Neural cell (in vitro differentiated cells): ENCODE results near the gene ANKRD65. TPM values are rescaled to one million over a fixed set of nuclear protein-coding genes. Genes with fewer than 3 reads are reported as not detected.

ENCODE experiments used
- H2AFZ ChIP-seq: fragments of 200-600, 300-800 bp; sonication (generic), shearing (Covaris generic); 2 replicates; pipeline ENCODE4 v1.6.0; 2014; ENCODE audit warnings: low read depth, mild to moderate bottlenecking, antibody characterized with exemption, low read length, moderate library complexity
- H3F3A ChIP-seq: fragments of 200-600 bp; shearing (Covaris generic); 2 replicates; pipeline ENCODE4 v1.6.1; 2016; ENCODE audit warnings: mild to moderate bottlenecking, moderate library complexity, mixed read lengths, antibody characterized with exemption, low read length; ENCODE audit not compliant: insufficient read depth, poor library complexity, severe bottlenecking
- H3K27ac ChIP-seq: fragments of 200-600, 300-800 bp; sonication (generic), shearing (Covaris generic); 2 replicates; pipeline ENCODE4 v1.5.1; 2014; ENCODE audit warnings: mild to moderate bottlenecking, low read length, moderate library complexity
- H3K27me3 ChIP-seq: fragments of 300-800, 200-600 bp; sonication (generic), shearing (Covaris generic); 2 replicates; pipeline ENCODE4 v1.6.0; 2014; ENCODE audit warnings: mild to moderate bottlenecking, low read depth, low read length, moderate library complexity; ENCODE audit not compliant: insufficient read depth
- H3K36me3 ChIP-seq: fragments of 300-800, 200-600 bp; sonication (generic), shearing (Covaris generic); 2 replicates; pipeline ENCODE4 v1.5.1; 2014; ENCODE audit warnings: mild to moderate bottlenecking, antibody characterized with exemption, low read length, moderate library complexity; ENCODE audit not compliant: insufficient read depth
- H3K4me2 ChIP-seq: fragments of 300-800, 200-600 bp; sonication (generic), shearing (Covaris generic); 2 replicates; pipeline ENCODE4 v1.6.0; 2014; ENCODE audit warnings: mild to moderate bottlenecking, low read length
- H3K4me3 ChIP-seq: fragments of 300-800, 200-600 bp; sonication (generic), shearing (Covaris generic); 2 replicates; pipeline ENCODE4 v1.5.1; 2014; ENCODE audit warnings: mild to moderate bottlenecking, low read length, moderate library complexity
- H3K79me2 ChIP-seq: fragments of 200-600 bp; shearing (Covaris generic); replicated peaks from 2 replicates; pipeline ENCODE4 v1.6.0; 2014; ENCODE audit warnings: mild to moderate bottlenecking, low read length, moderate library complexity; ENCODE audit not compliant: insufficient read depth
- H3K9ac ChIP-seq: fragments of 300-800, 200-600 bp; sonication (generic), shearing (Covaris generic); 2 replicates; pipeline ENCODE4 v1.6.1; 2016; ENCODE audit warnings: mild to moderate bottlenecking, low read length, mixed read lengths
- H3K9me2 ChIP-seq: fragments of 200-600 bp; shearing (Covaris generic); 2 replicates; pipeline ENCODE4 v1.6.1; 2016; ENCODE audit warnings: mild to moderate bottlenecking, low read length, mixed read lengths; ENCODE audit not compliant: insufficient read depth
- H3K9me3 ChIP-seq: fragments of 200-600, 300-800 bp; sonication (generic), shearing (Covaris generic); 2 replicates; pipeline ENCODE4 v1.6.1; 2016; ENCODE audit warnings: mild to moderate bottlenecking, mixed run types, low read length, moderate library complexity, mixed read lengths
- H4K20me1 ChIP-seq: fragments of 200-600 bp; shearing (Covaris generic); 2 replicates; pipeline ENCODE4 v1.6.1; 2016; ENCODE audit warnings: mild to moderate bottlenecking, mixed run types; ENCODE audit not compliant: insufficient read depth
- CTCF ChIP-seq: fragments of 450-650 bp; IDR thresholded peaks from 2 replicates; pipeline ENCODE4 v1.5.1; 2014; ENCODE audit warnings: antibody characterized with exemption, mild to moderate bottlenecking, moderate library complexity; ENCODE audit not compliant: poor library complexity, severe bottlenecking
- EP300 ChIP-seq: fragments of 450-650 bp; conservative IDR thresholded peaks from 2 replicates; pipeline ENCODE4 v1.6.1; 2014; ENCODE audit warnings: antibody characterized with exemption, mild to moderate bottlenecking, moderate library complexity; ENCODE audit not compliant: poor library complexity, severe bottlenecking
- EZH2 ChIP-seq: fragments of 200-600, 300-800 bp; shearing (Covaris generic), sonication (generic); IDR thresholded peaks from 2 replicates; pipeline ENCODE4 v1.6.1; 2014; ENCODE audit warnings: antibody characterized with exemption, low read length, borderline replicate concordance, mild to moderate bottlenecking; ENCODE audit not compliant: insufficient read depth, poor library complexity, severe bottlenecking
- MXI1 ChIP-seq: fragments of 450-650 bp; conservative IDR thresholded peaks from 2 replicates; pipeline ENCODE4 v1.6.1; 2014; ENCODE audit warnings: antibody characterized with exemption, mild to moderate bottlenecking; ENCODE audit not compliant: poor library complexity, severe bottlenecking
- POLR2AphosphoS5 ChIP-seq: IDR thresholded peaks from 2 replicates; pipeline ENCODE4 v1.6.1; 2012
- RAD21 ChIP-seq: fragments of 450-650 bp; conservative IDR thresholded peaks from 2 replicates; pipeline ENCODE4 v1.6.1; 2014; ENCODE audit warnings: antibody characterized with exemption, mild to moderate bottlenecking, moderate library complexity
- SMC3 ChIP-seq: fragments of 450-650 bp; conservative IDR thresholded peaks from 2 replicates; pipeline ENCODE4 v1.6.1; 2014; ENCODE audit warnings: antibody characterized with exemption, mild to moderate bottlenecking, moderate library complexity; ENCODE audit not compliant: poor library complexity
- TAF1 ChIP-seq: IDR thresholded peaks from 2 replicates; pipeline ENCODE4 v1.6.1; 2012; ENCODE audit warnings: low read depth
- polyA plus RNA-seq: library from polyadenylated mRNA; depleted of rRNA; stranded (reverse); fragments of >200 nt; gene quantifications from 2 replicates; pipeline ENCODE4 v1.2.3, GENCODE V29; 2014
- TF ChIP-seq, protein P1 (sequence below): IDR thresholded peaks from 2 replicates; pipeline ENCODE4 v1.6.1; 2012; ENCODE audit warnings: borderline replicate concordance

ANKRD65 gene
- polyA plus RNA-seq, 1 donor from 2014 or later = not detected

DNA sequence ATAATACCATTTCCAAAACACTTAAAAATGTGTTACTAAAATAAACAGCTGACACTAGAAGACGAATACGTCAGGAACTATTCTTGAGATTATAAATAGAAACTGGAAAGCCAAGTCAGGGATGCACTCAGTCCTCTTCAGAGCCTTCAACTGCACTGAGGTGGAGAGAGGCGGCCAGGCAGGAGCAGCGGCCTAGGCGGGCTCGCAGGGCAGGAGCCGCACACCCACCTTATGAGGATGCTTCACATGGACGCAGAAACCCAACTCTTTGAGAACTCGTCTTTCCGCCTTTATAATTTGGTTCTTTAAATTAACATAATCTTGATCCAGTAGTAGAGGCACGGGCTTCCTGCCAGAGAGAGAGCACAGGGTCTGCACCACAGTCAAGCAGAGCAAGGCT lies 25.9 kb downstream of the ANKRD65 start:
- no peak overlapping the region for H3K27ac ChIP-seq
- no peaks in the 10 kb centered on the region for H3K36me3 ChIP-seq
- no peak overlapping the region for H3K4me2 ChIP-seq
- peaks cover 30% of the 10 kb centered on the region for H3K79me2 ChIP-seq
- TF ChIP-seq TAF1 (no peak), POLR2AphosphoS5 (no peak), MXI1 (no peak), SMC3 (no peak), EP300 (no peak)
- TF ChIP-seq, protein P1, sequence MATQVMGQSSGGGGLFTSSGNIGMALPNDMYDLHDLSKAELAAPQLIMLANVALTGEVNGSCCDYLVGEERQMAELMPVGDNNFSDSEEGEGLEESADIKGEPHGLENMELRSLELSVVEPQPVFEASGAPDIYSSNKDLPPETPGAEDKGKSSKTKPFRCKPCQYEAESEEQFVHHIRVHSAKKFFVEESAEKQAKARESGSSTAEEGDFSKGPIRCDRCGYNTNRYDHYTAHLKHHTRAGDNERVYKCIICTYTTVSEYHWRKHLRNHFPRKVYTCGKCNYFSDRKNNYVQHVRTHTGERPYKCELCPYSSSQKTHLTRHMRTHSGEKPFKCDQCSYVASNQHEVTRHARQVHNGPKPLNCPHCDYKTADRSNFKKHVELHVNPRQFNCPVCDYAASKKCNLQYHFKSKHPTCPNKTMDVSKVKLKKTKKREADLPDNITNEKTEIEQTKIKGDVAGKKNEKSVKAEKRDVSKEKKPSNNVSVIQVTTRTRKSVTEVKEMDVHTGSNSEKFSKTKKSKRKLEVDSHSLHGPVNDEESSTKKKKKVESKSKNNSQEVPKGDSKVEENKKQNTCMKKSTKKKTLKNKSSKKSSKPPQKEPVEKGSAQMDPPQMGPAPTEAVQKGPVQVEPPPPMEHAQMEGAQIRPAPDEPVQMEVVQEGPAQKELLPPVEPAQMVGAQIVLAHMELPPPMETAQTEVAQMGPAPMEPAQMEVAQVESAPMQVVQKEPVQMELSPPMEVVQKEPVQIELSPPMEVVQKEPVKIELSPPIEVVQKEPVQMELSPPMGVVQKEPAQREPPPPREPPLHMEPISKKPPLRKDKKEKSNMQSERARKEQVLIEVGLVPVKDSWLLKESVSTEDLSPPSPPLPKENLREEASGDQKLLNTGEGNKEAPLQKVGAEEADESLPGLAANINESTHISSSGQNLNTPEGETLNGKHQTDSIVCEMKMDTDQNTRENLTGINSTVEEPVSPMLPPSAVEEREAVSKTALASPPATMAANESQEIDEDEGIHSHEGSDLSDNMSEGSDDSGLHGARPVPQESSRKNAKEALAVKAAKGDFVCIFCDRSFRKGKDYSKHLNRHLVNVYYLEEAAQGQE = no peak
- no peaks in the 10 kb centered on the region for H3F3A ChIP-seq
- H3K27me3 ChIP-seq = no peaks in the 10 kb centered on the region
- H3K9me3 ChIP-seq = no peaks in the 10 kb centered on the region
- H4K20me1 ChIP-seq = no peaks in the 10 kb centered on the region
- no peaks in the 10 kb centered on the region for H3K9me2 ChIP-seq
- no peak overlapping the region for H3K9ac ChIP-seq
- no peak overlapping the region for H2AFZ ChIP-seq
- no peak overlapping the region for H3K4me3 ChIP-seq

DNA sequence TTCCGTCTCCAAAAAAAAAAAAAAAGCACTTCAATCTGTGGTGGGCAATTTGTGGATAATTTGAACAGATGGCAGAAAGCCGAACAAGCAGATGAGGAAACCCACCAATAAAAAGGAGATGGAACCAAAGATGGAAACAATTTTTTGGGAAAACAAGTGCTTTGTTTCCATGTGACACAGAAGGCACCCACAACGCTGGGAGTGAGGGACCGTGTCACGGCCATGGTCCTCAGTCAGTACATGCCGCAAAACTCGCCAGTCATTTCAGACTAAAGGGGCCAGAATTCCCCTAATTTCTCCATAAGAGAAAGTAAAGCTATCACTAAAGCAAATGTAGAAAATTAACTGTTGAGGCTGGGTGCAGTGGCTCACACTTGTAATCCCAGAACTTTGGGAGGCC lies 27.0 kb downstream of the ANKRD65 start:
- Histone ChIP-seq H3K27me3 (no peaks in the 10 kb centered on the region), H4K20me1 (no peaks in the 10 kb centered on the region), H3F3A (no peaks in the 10 kb centered on the region), H3K9me2 (no peaks in the 10 kb centered on the region), H3K4me2 (no peak overlapping the region), H3K79me2 (peaks cover 25% of the 10 kb centered on the region), H3K9me3 (no peaks in the 10 kb centered on the region), H3K36me3 (no peaks in the 10 kb centered on the region), H2AFZ (no peak overlapping the region), H3K9ac (no peak overlapping the region), H3K4me3 (no peak overlapping the region), H3K27ac (no peak overlapping the region)
- TF ChIP-seq EZH2 (no peak), SMC3 (no peak)

GRCh38 chr1:1393428-1393827 lies 27.6 kb downstream of the ANKRD65 start:
- Histone ChIP-seq H3K4me3 (no peak overlapping the region), H2AFZ (no peak overlapping the region), H3K27me3 (no peaks in the 10 kb centered on the region), H3K79me2 (peaks cover 19% of the 10 kb centered on the region), H4K20me1 (no peaks in the 10 kb centered on the region), H3K36me3 (no peaks in the 10 kb centered on the region), H3K9me2 (no peaks in the 10 kb centered on the region), H3K9me3 (no peaks in the 10 kb centered on the region), H3F3A (no peaks in the 10 kb centered on the region), H3K4me2 (no peak overlapping the region), H3K27ac (no peak overlapping the region), H3K9ac (no peak overlapping the region)
- TF ChIP-seq POLR2AphosphoS5 (no peak), CTCF (no peak), SMC3 (no peak), EP300 (no peak), TAF1 (no peak), RAD21 (no peak), EZH2 (no peak), MXI1 (no peak)
- TF ChIP-seq, protein P1 = no peak
